Sigmoid colon (tissue), 4 donors: ENCODE measurements around the gene DOCK11.

Experiments used
- EP300 ChIP-seq, 4 donors: sonication (generic); formaldehyde crosslinking; IDR thresholded peaks; one replicate each; pipeline ENCODE4 v1.6.1; 2017; ENCODE audit warnings: antibody characterized with exemption in 4 of 4
- POLR2A ChIP-seq, 2 donors: fragments of 450-650 bp; IDR thresholded peaks; one replicate each; pipeline ENCODE4 v1.6.1; 2016; ENCODE audit warnings: antibody characterized with exemption in 2 of 2, mild to moderate bottlenecking in 2 of 2, moderate library complexity in 2 of 2
- POLR2AphosphoS5 ChIP-seq, 4 donors: sonication (generic); formaldehyde crosslinking; IDR thresholded peaks; one replicate each; pipeline ENCODE4 v1.6.1; 2017; ENCODE audit warnings: antibody characterized with exemption in 4 of 4
- TF ChIP-seq, protein P1 (sequence below), 4 experiments: fragments of 450-650 bp in 3 of 4; fragments of 200-600 bp in 1 of 4; IDR thresholded peaks; one replicate each; pipeline ENCODE4 v1.5.1; 2016 to 2019; ENCODE audit warnings: antibody characterized with exemption in 4 of 4, mild to moderate bottlenecking in 3 of 4, moderate library complexity in 2 of 4

DNA sequence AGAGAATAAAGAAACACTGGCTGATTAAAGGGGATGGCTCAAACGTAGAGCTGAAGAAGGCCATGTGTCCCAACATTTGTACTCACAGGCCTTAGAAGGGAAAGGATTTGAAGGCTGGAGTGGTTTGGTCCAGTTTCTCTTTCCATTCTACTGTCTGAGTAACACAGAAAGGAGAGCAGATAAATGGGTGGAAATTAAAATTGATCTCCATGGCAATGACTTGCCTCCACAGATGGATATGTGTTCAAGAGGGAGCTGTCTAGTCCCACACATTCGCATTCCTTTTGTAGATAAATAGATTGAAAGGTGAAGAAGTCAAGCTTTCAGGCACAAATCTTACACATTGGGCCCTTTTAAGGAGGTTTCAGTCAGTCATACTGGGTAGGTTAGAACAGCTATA lies 74.6 kb downstream of the DOCK11 start:
- TF ChIP-seq, protein P1, sequence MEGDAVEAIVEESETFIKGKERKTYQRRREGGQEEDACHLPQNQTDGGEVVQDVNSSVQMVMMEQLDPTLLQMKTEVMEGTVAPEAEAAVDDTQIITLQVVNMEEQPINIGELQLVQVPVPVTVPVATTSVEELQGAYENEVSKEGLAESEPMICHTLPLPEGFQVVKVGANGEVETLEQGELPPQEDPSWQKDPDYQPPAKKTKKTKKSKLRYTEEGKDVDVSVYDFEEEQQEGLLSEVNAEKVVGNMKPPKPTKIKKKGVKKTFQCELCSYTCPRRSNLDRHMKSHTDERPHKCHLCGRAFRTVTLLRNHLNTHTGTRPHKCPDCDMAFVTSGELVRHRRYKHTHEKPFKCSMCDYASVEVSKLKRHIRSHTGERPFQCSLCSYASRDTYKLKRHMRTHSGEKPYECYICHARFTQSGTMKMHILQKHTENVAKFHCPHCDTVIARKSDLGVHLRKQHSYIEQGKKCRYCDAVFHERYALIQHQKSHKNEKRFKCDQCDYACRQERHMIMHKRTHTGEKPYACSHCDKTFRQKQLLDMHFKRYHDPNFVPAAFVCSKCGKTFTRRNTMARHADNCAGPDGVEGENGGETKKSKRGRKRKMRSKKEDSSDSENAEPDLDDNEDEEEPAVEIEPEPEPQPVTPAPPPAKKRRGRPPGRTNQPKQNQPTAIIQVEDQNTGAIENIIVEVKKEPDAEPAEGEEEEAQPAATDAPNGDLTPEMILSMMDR (IDR thresholded peaks at IDR 0.05): no peak
- no peak for TF ChIP-seq POLR2A (IDR thresholded peaks at IDR 0.05)
- TF ChIP-seq POLR2AphosphoS5 (IDR thresholded peaks at IDR 0.05): no peak
- no peak for TF ChIP-seq EP300 (IDR thresholded peaks at IDR 0.05)
